Left lobe of liver (tissue), 2 donors: ENCODE measurements around the gene USP6NL. TPM values are rescaled to one million over a fixed set of nuclear protein-coding genes. Genes with fewer than 3 reads are reported as not detected.

Experiments
- ATAC-seq: fragments of 200-7000 bp; cut with Tn5 transposase; one replicate; pipeline ENCODE4 v1.9.1; 2020; ENCODE audit warnings: mild to moderate bottlenecking, moderate library complexity
- DNase-seq: peaks from one replicate; pipeline ENCODE4 v3.0.0-alpha.2; 2020; ENCODE audit warnings: low spot score
- total RNA-seq: library from RNA; stranded (reverse); gene quantifications from one replicate; pipeline ENCODE4 v1.2.1, GENCODE V29; 2021
- donor health status: DM: no; HTN: no; CAD: no; lungs with moderate emphysema.
- donor health status: DM: no; HTN: yes; CAD: no.

Gene USP6NL
- total RNA-seq, 1 donor from 2014 or later: 9.0 TPM

- no peak for ATAC-seq
- DNase-seq: no peak
Measured at GRCh38 chr10:11430421-11431215, 180.8 kb downstream of the USP6NL start.

GRCh38 chr10:11429439-11430052 lies 181.9 kb downstream of the USP6NL start:
- ATAC-seq: no peak
- no peak for DNase-seq

GRCh38 chr10:11425676-11426075 lies 185.8 kb downstream of the USP6NL start:
- ATAC-seq (no peak), DNase-seq (no peak)

- DNase-seq: no peak
- ATAC-seq: no peak
Measured at GRCh38 chr10:11425296-11425610, 186.2 kb downstream of the USP6NL start.

GRCh38 chr10:11424456-11425295 lies 186.8 kb downstream of the USP6NL start:
- peak; percentile 56 for DNase-seq
- peak; percentile 95 for ATAC-seq

GRCh38 chr10:11416974-11417373 lies 194.5 kb downstream of the USP6NL start:
- no peak for DNase-seq
- ATAC-seq: no peak

GRCh38 chr10:11415095-11415494 lies 196.4 kb downstream of the USP6NL start:
- DNase-seq: no peak
- ATAC-seq: no peak

GRCh38 chr10:11414314-11415038 lies 197.0 kb downstream of the USP6NL start:
- ATAC-seq (peak; percentile 90), DNase-seq (peak; percentile 56)

- ATAC-seq: peak; percentile 41
- no peak for DNase-seq
Measured at GRCh38 chr10:11411926-11412545, 199.4 kb downstream of the USP6NL start.

GRCh38 chr10:11409357-11409756 lies 202.1 kb downstream of the USP6NL start:
- no peak for ATAC-seq

GRCh38 chr10:11407939-11408338 lies 203.5 kb downstream of the USP6NL start:
- ATAC-seq: no peak
- no peak for DNase-seq

More at GRCh38 chr10:11409357-11409756, 202.1 kb downstream of the USP6NL start:
- no peak for DNase-seq

GRCh38 chr10:11406746-11407145 lies 204.7 kb downstream of the USP6NL start:
- DNase-seq (no peak), ATAC-seq (no peak)

GRCh38 chr10:11404901-11405300 lies 206.5 kb downstream of the USP6NL start:
- DNase-seq (no peak), ATAC-seq (no peak)

Other genes with a start within 250 kb of the USP6NL start
- 137 TPM for gene ECHDC3, start 130.7 kb upstream of the USP6NL start, total RNA-seq
- gene PROSER2, start 211.7 kb upstream of the USP6NL start, total RNA-seq: 38.3 TPM